ENCODE measurements around the gene ASIP. TPM values are rescaled to one million over a fixed set of nuclear protein-coding genes. Genes with fewer than 3 reads are reported as not detected.
"Not testable (repeated sequence)": the region's sequence is repeated elsewhere in the genome, so short reads cannot be mapped to it uniquely, and the experiment has no call there.

ASIP gene
- total RNA-seq, 1 donor from 2014 or later = not detected

DNA sequence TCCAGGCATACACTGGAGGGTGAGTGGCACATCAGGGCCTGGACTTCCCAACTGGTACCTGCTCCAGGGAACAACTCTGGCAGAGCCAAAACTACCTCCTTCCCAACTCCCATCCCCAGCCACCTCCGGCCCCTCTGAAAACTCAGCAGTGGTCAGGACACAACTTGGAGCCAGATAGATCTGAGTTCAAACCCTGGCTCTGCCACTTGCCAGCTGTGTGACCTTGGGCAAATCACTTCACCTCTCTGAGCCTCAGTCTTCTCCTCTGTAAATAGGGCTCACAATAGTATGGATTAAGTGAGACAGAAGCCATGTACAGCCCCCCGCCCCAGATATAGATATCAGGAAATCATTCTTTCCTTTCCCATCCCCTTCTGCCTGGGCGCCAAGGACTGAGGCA is 51.3 kb downstream of the ASIP start:
- H3K36me3 Mint-ChIP-seq = peaks cover 51% of the 10 kb centered on the region
- no peak for DNase-seq (ENCODE audit: low spot score in 2 of 2, unreplicated experiment in 2 of 2)
- H3K9me3 Mint-ChIP-seq = no peaks in the 10 kb centered on the region
- TF ChIP-seq, protein P1, sequence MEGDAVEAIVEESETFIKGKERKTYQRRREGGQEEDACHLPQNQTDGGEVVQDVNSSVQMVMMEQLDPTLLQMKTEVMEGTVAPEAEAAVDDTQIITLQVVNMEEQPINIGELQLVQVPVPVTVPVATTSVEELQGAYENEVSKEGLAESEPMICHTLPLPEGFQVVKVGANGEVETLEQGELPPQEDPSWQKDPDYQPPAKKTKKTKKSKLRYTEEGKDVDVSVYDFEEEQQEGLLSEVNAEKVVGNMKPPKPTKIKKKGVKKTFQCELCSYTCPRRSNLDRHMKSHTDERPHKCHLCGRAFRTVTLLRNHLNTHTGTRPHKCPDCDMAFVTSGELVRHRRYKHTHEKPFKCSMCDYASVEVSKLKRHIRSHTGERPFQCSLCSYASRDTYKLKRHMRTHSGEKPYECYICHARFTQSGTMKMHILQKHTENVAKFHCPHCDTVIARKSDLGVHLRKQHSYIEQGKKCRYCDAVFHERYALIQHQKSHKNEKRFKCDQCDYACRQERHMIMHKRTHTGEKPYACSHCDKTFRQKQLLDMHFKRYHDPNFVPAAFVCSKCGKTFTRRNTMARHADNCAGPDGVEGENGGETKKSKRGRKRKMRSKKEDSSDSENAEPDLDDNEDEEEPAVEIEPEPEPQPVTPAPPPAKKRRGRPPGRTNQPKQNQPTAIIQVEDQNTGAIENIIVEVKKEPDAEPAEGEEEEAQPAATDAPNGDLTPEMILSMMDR (IDR thresholded peaks at IDR 0.05; ENCODE audit: unreplicated experiment) = no peak
- H3K27ac Mint-ChIP-seq = no peak overlapping the region
- H3K4me3 Mint-ChIP-seq = no peak overlapping the region
- H3K4me1 Mint-ChIP-seq = no peaks in the 10 kb centered on the region
- H3K27me3 Mint-ChIP-seq (ENCODE audit: low read depth) = no peaks in the 10 kb centered on the region

DNA sequence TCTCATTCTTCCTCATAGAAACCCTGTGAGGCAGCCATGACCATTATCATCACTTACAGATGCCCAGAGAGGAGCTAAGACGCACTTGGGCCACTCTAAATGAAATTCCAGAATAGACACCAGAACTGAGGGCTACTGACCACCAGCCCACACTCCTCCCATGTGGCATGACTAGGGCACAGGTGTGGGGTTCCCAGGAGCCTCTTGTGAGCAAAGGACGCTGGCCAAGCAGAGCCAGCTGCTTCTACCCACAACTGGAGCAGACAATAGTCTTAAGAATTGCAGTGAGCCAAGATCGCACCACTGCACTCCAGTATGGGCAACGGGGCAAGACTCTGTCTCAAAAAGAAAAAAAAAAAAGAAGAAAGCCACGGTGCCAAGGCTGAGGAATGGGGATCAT is 51.9 kb downstream of the ASIP start:
- Mint-ChIP-seq H3K4me3 (no peak overlapping the region), H3K27ac (no peak overlapping the region), H3K27me3 (ENCODE audit: low read depth) (no peaks in the 10 kb centered on the region), H3K36me3 (peaks cover 50% of the 10 kb centered on the region), H3K9me3 (no peaks in the 10 kb centered on the region), H3K4me1 (no peaks in the 10 kb centered on the region)
- DNase-seq (ENCODE audit: low spot score in 2 of 2, unreplicated experiment in 2 of 2) = no peak
- TF ChIP-seq, protein P1 (IDR thresholded peaks at IDR 0.05; ENCODE audit: unreplicated experiment) = no peak

DNA sequence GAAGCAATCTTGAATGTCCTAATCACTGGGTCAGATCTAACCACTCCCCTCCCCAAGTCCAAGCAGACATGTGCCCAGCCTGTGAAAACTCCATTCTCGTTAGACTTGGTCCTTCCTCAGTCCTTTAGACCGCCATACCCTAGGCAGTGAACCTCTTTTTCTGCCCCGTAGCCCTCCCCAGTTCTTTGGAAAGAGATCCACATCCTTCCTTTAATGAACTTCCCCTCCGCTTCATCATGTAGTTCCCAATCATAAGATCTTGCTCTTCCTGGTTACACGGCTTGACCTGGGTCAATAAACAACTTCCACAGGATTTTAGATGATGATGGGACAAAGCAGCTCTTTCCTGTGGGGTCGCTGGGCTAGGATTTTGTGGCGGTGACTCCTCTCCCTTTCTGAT is 52.4 kb downstream of the ASIP start:
- H3K27me3 Mint-ChIP-seq (ENCODE audit: low read depth) = no peaks in the 10 kb centered on the region
- H3K27ac Mint-ChIP-seq = no peak overlapping the region
- H3K4me3 Mint-ChIP-seq = no peak overlapping the region
- H3K36me3 Mint-ChIP-seq = peaks cover 47% of the 10 kb centered on the region
- TF ChIP-seq, protein P1 (IDR thresholded peaks at IDR 0.05; ENCODE audit: unreplicated experiment) = no peak
- no peaks in the 10 kb centered on the region for H3K4me1 Mint-ChIP-seq
- H3K9me3 Mint-ChIP-seq = no peaks in the 10 kb centered on the region
- no peak for DNase-seq (ENCODE audit: low spot score in 2 of 2, unreplicated experiment in 2 of 2)

DNA sequence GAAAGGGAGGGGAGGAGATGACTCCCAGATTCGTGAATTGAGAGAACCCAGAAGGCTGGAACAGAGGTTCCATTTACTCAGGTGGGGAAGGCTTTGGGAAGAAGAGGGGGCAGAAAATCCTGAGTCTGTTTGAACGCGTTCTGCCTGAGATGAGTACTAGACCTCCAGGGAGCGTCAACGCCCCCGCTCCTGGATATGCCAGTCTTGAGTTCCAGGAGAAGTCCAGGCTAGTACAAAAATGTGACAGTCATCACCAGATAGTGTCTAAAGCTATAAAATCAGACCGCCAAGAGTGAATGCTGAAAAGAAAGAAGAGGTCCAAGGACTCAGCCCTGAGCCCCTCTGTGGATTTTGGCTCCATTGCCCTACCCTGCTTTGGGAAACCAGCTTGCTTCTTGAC is 53.3 kb downstream of the ASIP start:
- no peak overlapping the region for H3K27ac Mint-ChIP-seq
- H3K27me3 Mint-ChIP-seq (ENCODE audit: low read depth) = no peaks in the 10 kb centered on the region
- TF ChIP-seq, protein P1 (IDR thresholded peaks at IDR 0.05; ENCODE audit: unreplicated experiment) = no peak
- no peak for DNase-seq (ENCODE audit: low spot score in 2 of 2, unreplicated experiment in 2 of 2)
- no peak overlapping the region for H3K4me3 Mint-ChIP-seq
- H3K4me1 Mint-ChIP-seq = no peaks in the 10 kb centered on the region
- no peaks in the 10 kb centered on the region for H3K9me3 Mint-ChIP-seq
- H3K36me3 Mint-ChIP-seq = peaks cover 45% of the 10 kb centered on the region

DNA sequence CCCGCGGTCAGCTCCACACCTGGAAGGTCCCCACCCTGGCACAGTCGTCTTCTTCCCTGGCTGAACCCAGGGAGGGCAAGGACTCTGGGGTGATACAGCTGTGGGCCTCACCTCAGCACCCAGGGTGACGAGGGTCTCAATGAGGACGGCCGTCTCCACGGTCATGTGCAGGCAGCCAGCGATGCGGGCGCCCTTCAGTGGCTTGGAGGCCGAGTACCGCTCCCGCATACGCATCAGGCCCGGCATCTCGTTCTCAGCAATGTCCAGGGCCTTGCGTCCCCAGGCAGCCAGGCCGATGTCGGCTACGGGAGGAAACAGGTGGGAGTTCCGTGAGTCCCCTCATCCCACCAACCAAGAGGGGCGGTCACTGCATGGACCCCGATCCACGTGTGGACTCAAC is 54.1 kb downstream of the ASIP start:
- DNase-seq (ENCODE audit: low spot score in 2 of 2, unreplicated experiment in 2 of 2) = no peak
- Mint-ChIP-seq H3K36me3 (peaks cover 39% of the 10 kb centered on the region), H3K4me1 (no peaks in the 10 kb centered on the region), H3K9me3 (no peaks in the 10 kb centered on the region), H3K4me3 (no peak overlapping the region), H3K27me3 (ENCODE audit: low read depth) (no peaks in the 10 kb centered on the region), H3K27ac (no peak overlapping the region)
- TF ChIP-seq, protein P1 (IDR thresholded peaks at IDR 0.05; ENCODE audit: unreplicated experiment) = no peak

DNA sequence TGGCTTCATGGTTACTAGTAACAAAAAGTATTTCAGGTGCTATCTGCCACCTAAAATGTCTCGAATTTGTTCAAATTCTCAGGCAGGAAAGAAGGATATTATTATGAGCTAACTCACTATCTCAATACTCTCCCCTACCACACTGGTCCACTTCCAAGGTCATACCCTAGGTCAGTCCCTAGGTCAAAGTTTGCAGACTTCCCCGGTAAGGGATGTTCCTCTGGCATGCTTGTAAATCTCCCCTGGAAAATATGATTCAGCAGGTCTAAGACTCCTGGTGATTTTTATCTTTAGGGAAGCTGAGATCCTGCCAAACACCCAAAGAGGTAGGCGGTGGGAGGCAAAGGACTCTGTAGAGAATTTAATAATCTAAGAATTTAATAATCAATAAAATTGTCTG is 55.2 kb downstream of the ASIP start:
- H3K36me3 Mint-ChIP-seq = peaks cover 30% of the 10 kb centered on the region
- no peaks in the 10 kb centered on the region for H3K9me3 Mint-ChIP-seq
- H3K4me3 Mint-ChIP-seq = no peak overlapping the region

DNA sequence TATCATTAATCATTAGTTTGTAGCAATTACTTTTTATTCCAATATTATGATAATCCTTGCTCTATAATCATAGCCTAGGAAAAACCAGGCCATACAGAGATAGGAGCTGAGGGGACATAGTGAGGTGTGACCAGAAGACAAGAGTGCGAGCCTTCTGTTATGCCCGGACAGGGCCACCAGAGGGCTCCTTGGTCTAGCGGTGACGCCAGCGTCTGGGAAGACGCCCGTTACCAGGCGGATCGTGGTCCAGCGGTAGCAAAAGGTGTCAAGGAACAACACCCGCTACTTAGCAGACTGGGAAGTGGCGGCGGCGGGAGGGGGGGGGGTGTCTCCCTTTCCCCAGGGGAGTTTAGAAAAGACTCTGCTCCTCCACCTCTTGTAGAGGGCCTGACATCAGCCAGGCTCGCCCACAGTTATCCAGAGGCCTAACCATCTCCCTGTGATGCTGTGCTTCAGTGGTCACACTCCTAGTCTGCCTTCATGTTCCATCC is 57.1 kb downstream of the ASIP start:
- peaks cover 15% of the 10 kb centered on the region for H3K36me3 Mint-ChIP-seq
- H3K4me1 Mint-ChIP-seq = peaks cover 11% of the 10 kb centered on the region
- not testable (repeated sequence) for H3K4me3 Mint-ChIP-seq; H3K27me3 Mint-ChIP-seq (ENCODE audit: low read depth); H3K27ac Mint-ChIP-seq; H3K9me3 Mint-ChIP-seq; DNase-seq (ENCODE audit: low spot score in 2 of 2, unreplicated experiment in 2 of 2)

More for the DNA sequence above, 55.2 kb downstream of the ASIP start:
- peaks cover 4% of the 10 kb centered on the region for H3K4me1 Mint-ChIP-seq
- no peak for DNase-seq (ENCODE audit: low spot score in 2 of 2, unreplicated experiment in 2 of 2)
- TF ChIP-seq, protein P1 (IDR thresholded peaks at IDR 0.05; ENCODE audit: unreplicated experiment) = no peak
- H3K27me3 Mint-ChIP-seq (ENCODE audit: low read depth) = no peaks in the 10 kb centered on the region
- H3K27ac Mint-ChIP-seq = no peak overlapping the region
